Fibroblast of mammary gland (primary cell): ENCODE results near the gene KDM3B.

Experiments
- DNase-seq: peaks from one replicate; pipeline ENCODE4 v3.0.0-alpha.2; 2010; ENCODE audit warnings: low read depth
- H3K4me3 ChIP-seq: 2 replicates; pipeline ENCODE4 v1.5.1; 2011; ENCODE audit warnings: low read depth, mild to moderate bottlenecking, low read length, moderate library complexity; ENCODE audit not compliant: control insufficient read depth
- TF ChIP-seq, protein P1 (sequence below): conservative IDR thresholded peaks from 2 replicates; pipeline ENCODE4 v1.5.1; 2011; ENCODE audit warnings: low read depth, low read length, inconsistent platforms; ENCODE audit not compliant: control insufficient read depth, insufficient read depth

KDM3B gene

DNA sequence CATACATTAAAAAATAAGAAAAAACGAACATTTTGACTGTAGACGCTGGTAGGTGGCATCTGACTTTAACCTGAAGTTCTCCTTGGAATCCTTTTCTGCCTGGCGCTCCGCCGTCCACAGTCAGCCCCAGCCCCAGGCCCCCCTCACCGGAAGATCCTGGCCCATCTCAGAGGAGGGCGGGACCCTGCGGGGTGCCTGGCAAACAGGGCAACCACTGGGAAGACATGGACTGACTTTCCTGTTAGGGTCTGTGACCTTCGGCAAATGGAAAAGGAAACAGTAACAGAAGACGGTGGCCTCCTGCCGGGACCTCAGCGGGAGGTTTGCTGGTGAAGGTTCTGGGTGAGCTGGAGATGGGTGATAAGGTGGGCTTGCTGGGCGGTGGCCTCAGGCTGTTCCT is 101.1 kb downstream of the KDM3B start:
- DNase-seq, result no peak
- no peak overlapping the region for H3K4me3 ChIP-seq
- TF ChIP-seq, protein P1, sequence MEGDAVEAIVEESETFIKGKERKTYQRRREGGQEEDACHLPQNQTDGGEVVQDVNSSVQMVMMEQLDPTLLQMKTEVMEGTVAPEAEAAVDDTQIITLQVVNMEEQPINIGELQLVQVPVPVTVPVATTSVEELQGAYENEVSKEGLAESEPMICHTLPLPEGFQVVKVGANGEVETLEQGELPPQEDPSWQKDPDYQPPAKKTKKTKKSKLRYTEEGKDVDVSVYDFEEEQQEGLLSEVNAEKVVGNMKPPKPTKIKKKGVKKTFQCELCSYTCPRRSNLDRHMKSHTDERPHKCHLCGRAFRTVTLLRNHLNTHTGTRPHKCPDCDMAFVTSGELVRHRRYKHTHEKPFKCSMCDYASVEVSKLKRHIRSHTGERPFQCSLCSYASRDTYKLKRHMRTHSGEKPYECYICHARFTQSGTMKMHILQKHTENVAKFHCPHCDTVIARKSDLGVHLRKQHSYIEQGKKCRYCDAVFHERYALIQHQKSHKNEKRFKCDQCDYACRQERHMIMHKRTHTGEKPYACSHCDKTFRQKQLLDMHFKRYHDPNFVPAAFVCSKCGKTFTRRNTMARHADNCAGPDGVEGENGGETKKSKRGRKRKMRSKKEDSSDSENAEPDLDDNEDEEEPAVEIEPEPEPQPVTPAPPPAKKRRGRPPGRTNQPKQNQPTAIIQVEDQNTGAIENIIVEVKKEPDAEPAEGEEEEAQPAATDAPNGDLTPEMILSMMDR, result no peak

DNA sequence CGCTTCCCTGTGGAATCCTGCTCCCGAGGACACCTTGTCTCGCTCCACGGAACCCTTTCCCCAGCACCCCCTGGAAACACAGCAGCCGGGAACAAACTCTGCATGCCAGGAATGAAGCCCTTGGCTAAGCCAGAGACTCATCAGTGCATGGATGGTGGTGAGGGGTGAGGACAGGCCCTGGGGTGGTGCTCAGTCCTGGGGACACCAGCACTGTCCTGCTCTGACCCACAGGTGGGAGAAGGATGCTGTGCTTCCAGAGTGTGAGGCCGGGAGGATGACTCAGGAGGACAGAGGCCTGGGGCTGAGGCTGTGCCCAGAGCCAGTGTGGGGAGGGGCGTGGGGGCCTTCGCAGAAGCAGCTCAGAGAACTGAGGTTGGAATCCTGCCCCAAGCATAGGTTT is 101.6 kb downstream of the KDM3B start:
- TF ChIP-seq, protein P1, result no peak
- no peak for DNase-seq

DNA sequence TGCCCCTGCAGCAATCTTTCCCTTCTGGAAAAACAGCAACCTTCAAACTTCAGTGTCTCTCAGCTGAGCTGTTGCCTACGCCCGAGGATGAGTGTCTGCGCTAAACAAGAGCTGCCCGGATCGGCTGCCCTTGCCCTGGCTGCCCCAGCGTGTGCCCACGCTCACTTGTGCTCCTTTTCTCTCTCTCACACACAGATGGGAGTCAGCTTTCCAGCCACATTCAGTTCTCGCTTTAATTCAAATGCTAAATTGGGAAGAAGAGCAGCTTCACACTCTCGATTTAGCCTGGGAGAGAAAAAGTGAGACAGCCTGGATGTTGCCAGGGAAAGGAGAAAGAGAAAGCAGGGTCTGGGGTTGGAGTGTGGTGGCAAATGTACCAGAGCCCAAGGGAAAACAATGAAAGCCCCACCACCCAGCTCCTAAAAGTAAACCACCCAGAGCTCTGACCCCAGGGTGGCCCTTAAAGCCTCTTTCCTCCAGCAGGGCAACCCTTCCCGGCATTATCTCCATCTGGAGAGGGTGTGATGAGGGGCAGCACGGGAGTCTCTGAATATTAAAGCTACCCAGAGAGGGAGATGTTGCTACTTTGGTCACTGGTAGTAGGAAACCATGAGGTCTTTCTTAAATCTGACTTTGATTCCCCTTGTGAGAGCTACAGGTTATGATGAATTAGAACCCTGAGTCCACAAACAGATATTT is 102.9 kb downstream of the KDM3B start:
- TF ChIP-seq, protein P1, result no peak
- H3K4me3 ChIP-seq, result no peak overlapping the region

More for the DNA sequence above, 101.6 kb downstream of the KDM3B start:
- no peak overlapping the region for H3K4me3 ChIP-seq

DNA sequence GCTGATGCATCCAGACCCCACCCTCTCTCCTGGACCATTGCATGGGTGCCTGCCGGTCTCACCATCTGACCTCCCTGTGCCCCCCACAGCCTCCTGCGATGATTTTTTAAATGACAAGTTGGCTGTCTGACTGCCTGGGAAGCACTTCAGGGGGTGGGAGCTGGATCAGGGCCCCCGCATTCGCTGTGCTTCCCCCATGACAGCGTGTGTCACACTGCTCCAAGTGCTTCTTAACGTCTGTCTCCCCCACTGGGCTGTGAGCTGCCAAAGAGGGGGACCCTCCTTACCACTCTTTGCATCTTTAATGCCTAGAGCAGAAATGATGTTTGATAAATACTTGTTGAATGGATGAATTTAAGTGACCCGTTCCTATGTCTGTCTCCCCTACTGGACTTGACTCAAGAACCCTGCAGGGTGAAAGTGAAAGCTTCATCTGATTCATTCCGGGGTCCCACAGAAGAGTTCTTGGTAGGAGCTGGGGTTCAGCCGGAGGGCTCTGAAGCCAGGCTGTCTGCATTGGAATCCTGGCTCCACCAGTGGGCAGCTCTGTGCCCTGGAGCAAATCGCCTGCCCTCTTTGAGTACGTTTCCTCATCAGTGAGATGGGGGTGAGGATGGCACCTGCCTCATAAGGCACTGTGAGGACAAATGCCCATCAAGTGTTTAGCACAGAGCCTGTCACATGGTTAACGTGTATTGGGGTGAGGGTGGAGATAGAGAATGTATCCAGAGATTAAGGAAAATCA is 105.2 kb downstream of the KDM3B start:
- no peak for DNase-seq
- TF ChIP-seq, protein P1, result no peak
- no peak overlapping the region for H3K4me3 ChIP-seq

More for the DNA sequence above, 102.9 kb downstream of the KDM3B start:
- DNase-seq, result no peak

DNA sequence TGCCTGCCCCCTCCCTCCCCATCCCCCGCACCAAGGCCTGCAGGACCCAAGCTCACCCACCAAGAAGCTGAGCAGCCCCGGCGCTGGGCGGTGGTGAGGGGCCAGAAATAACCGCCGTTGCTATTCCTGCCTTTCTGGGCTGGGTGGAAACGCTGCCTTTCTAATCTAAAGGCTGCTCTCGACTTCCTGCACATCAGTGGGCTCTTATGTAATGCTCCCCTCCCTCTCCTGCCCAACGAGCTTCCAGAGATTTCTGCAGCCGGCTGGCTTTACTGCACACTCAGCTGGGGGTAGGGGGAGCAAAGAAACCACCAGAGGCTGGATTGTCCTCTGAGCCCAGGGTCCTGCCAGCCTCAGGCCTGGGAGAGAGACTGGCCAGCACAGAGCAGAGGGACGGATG is 105.9 kb downstream of the KDM3B start:
- TF ChIP-seq, protein P1, result no peak
- no peak overlapping the region for H3K4me3 ChIP-seq
- no peak for DNase-seq

DNA sequence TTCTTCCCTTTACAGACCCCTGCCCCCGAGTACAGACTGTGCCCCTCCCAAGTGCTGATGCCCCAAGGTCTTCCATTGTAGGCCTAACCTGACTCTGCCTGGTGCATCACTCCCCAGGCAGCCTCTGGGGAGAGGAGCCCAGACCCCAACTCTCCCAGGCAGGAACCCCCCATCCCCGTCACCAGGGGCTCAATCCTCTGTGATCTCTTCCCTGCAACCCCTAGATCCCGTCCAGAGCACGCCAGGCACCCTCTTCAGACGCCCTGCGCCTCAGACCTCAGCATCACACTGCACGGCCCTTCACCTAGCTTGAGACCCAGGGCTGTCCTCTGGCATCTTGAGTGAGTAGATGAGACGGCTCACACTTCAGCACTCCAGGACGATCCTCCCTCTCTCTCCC is 106.4 kb downstream of the KDM3B start:
- no peak overlapping the region for H3K4me3 ChIP-seq
- TF ChIP-seq, protein P1, result no peak

More for the DNA sequence above, 106.4 kb downstream of the KDM3B start:
- DNase-seq, result no peak
